Adrenal gland (tissue), 5 donors: ENCODE measurements around the gene CRELD2.

Experiments used
- CTCF ChIP-seq, 6 experiments: fragments of 450-650 bp in 4 of 6; fragments of 200-600 bp in 2 of 6; sonication (generic) in 1 of 6; IDR thresholded peaks; 1 replicate in 5 of 6; 2 replicates in 1 of 6; pipeline versions ENCODE4 v1.5.1 to v1.8.0; 2016 to 2021; ENCODE audit warnings: antibody characterized with exemption in 6 of 6, mild to moderate bottlenecking in 2 of 6, moderate library complexity in 1 of 6
- POLR2A ChIP-seq, 2 donors: fragments of 450-650 bp; IDR thresholded peaks; one replicate each; pipeline ENCODE4 v1.6.1; 2017; ENCODE audit warnings: antibody characterized with exemption in 2 of 2, mild to moderate bottlenecking in 2 of 2, moderate library complexity in 1 of 2
- donor health status: DM: no; HTN: no; CAD: no.

GRCh38 chr22:49928555-49929210 lies 10.2 kb downstream of the CRELD2 start:
- TF ChIP-seq CTCF (IDR thresholded peaks at IDR 0.05) (no peak), POLR2A (IDR thresholded peaks at IDR 0.05) (no peak)
